ENCODE results near the gene TMEM176A. TPM values are rescaled to one million over a fixed set of nuclear protein-coding genes. Genes with fewer than 3 reads are reported as not detected.

TMEM176A gene
- total RNA-seq, 1 experiment from 2014 or later = not detected

- DNase-seq (ENCODE audit: low read depth, low spot score) (no peak), ATAC-seq (no peak)
- H3K4me2 ChIP-seq (ENCODE audit: low read length) = no peak overlapping the region
- no peaks in the 10 kb centered on the region for H3K4me1 ChIP-seq (ENCODE audit: control insufficient read depth in 1 of 2, insufficient read depth in 2 of 2, low read length in 2 of 2)
- no peak overlapping the region for H3K9ac ChIP-seq (ENCODE audit: low read length)
- intact Hi-C loops (cut with micrococcal nuclease) = no loop called here
- H3K4me3 ChIP-seq (replicated peaks in 1 of 2; ENCODE audit: low read depth in 1 of 2, low read length in 2 of 2) = no peak overlapping the region
- no peaks in the 10 kb centered on the region for H3K79me2 ChIP-seq (ENCODE audit: insufficient read depth, low read length)
- peaks cover 20% of the 10 kb centered on the region; the same call in 1 of the 2 replicates for H3K27me3 ChIP-seq (ENCODE audit: insufficient read depth, low read length)
- no peaks in the 10 kb centered on the region for H3K9me2 ChIP-seq (ENCODE audit: insufficient read depth)
- ChIA-PET POLR2A (no interaction called here), RAD21 (ENCODE audit: low non-redundant PET in 1 of 2, low total read pairs in 2 of 2, uncharacterized antibody in 2 of 2, unreplicated experiment in 2 of 2) (no interaction called here), CTCF (no interaction called here)
- TF ChIP-seq ELF1 (IDR thresholded peaks at IDR 0.05; ENCODE audit: borderline replicate concordance, low read depth) (no peak), ZFX (IDR thresholded peaks at IDR 0.05) (no peak), SIN3A (IDR thresholded peaks at IDR 0.05; ENCODE audit: low read depth) (no peak), RAD21 (IDR thresholded peaks at IDR 0.05; ENCODE audit: low read depth) (no peak)
- H4K20me1 ChIP-seq (ENCODE audit: insufficient read depth) = no peaks in the 10 kb centered on the region
- H2AFZ ChIP-seq (ENCODE audit: low read depth, low read length, poor library complexity, severe bottlenecking) = no peak overlapping the region
- no peaks in the 10 kb centered on the region for H3K36me3 ChIP-seq (ENCODE audit: control insufficient read depth in 1 of 2, insufficient read depth in 2 of 2, low read length in 2 of 2)
- no TSS peak for BruUV-seq (replicated peaks)
- H3K9me3 ChIP-seq (ENCODE audit: control insufficient read depth in 1 of 2, insufficient read depth in 1 of 2, low read depth in 1 of 2, low read length in 2 of 2) = no peaks in the 10 kb centered on the region
- H3K27ac ChIP-seq (ENCODE audit: low read depth, low read length) = no peak overlapping the region
These were observed 35.2 kb downstream of the TMEM176A start for GRCh38 chr7:150835702-150836280.

DNA sequence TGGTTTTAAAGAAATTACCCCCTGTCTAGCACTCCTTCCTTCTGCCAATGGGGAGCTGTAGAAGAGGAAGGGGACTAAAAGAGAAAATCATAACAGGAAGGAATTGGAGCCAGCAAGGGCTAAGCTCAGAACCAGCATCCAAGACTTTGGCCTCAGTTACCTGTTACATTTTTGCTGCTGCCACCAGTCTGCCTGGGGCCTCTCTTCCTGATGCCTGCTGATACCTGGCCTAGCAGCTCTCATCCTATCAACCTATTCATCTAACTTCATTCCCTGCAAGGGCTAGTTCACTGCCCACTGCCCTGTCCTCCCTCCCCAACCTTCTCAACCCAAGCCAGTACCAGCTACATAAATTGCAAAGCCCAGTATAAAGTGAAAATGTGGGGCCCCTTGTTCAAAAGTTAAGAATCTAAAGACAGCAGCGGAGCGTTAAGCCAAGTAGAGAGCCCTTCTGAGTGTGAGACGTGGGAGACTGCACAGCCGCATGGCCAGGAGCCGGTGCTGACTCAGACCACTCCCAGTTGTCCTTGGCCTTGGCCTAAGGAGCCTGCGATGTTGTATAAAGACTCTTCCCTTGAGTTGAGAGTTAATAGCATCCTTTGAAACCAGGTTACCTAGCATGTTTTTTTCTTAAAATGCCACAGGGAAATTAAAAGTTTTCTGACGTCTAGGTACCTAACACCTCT, 38.5 kb downstream of the TMEM176A start:
- peaks cover 26% of the 10 kb centered on the region for H3K27me3 ChIP-seq (ENCODE audit: insufficient read depth, low read length)
- H3K9ac ChIP-seq (ENCODE audit: low read length) = no peak overlapping the region
- H3K4me3 ChIP-seq (replicated peaks in 1 of 2; ENCODE audit: low read depth in 1 of 2, low read length in 2 of 2) = no peak overlapping the region
- no peaks in the 10 kb centered on the region for H3K4me1 ChIP-seq (ENCODE audit: control insufficient read depth in 1 of 2, insufficient read depth in 2 of 2, low read length in 2 of 2)
- H3K9me3 ChIP-seq (ENCODE audit: control insufficient read depth in 1 of 2, insufficient read depth in 1 of 2, low read depth in 1 of 2, low read length in 2 of 2) = no peaks in the 10 kb centered on the region
- H3K9me2 ChIP-seq (ENCODE audit: insufficient read depth) = no peaks in the 10 kb centered on the region
- no peak for DNase-seq (ENCODE audit: low read depth, low spot score)
- intact Hi-C loops (cut with micrococcal nuclease) = no loop called here
- CTCF ChIA-PET = no interaction called here
- RAD21 ChIA-PET (ENCODE audit: low non-redundant PET in 1 of 2, low total read pairs in 2 of 2, uncharacterized antibody in 2 of 2, unreplicated experiment in 2 of 2) = no interaction called here
- H3K27ac ChIP-seq (ENCODE audit: low read depth, low read length) = no peak overlapping the region
- BruUV-seq (replicated peaks) = no TSS peak
- ATAC-seq = no peak
- no peaks in the 10 kb centered on the region for H3K36me3 ChIP-seq (ENCODE audit: control insufficient read depth in 1 of 2, insufficient read depth in 2 of 2, low read length in 2 of 2)
- H2AFZ ChIP-seq (ENCODE audit: low read depth, low read length, poor library complexity, severe bottlenecking) = no peak overlapping the region
- no peaks in the 10 kb centered on the region for H3K79me2 ChIP-seq (ENCODE audit: insufficient read depth, low read length)
- POLR2A ChIA-PET = no interaction called here
- H4K20me1 ChIP-seq (ENCODE audit: insufficient read depth) = no peaks in the 10 kb centered on the region
- no peak overlapping the region for H3K4me2 ChIP-seq (ENCODE audit: low read length)
- TF ChIP-seq EGR1 (IDR thresholded peaks at IDR 0.05; ENCODE audit: low read depth) (no peak), CTCF (IDR thresholded peaks at IDR 0.05 in 2 of 3, conservative IDR thresholded peaks at IDR 0.05 in 1 of 3; ENCODE audit: borderline replicate concordance in 1 of 3, insufficient read depth in 1 of 3, low read depth in 2 of 3, low read length in 2 of 3) (no peak), RAD21 (IDR thresholded peaks at IDR 0.05; ENCODE audit: low read depth) (no peak), ELF1 (IDR thresholded peaks at IDR 0.05; ENCODE audit: borderline replicate concordance, low read depth) (no peak), ZBTB33 (IDR thresholded peaks at IDR 0.05; ENCODE audit: extremely low read depth, insufficient replicate concordance, low read length) (no peak), EZH2phosphoT487 (IDR thresholded peaks at IDR 0.05; ENCODE audit: borderline replicate concordance) (no peak), ZFX (IDR thresholded peaks at IDR 0.05) (no peak), SIN3A (IDR thresholded peaks at IDR 0.05; ENCODE audit: low read depth) (no peak), FOSL1 (IDR thresholded peaks at IDR 0.05; ENCODE audit: low read depth) (no peak), REST (IDR thresholded peaks at IDR 0.05; ENCODE audit: low read depth) (no peak), SP1 (IDR thresholded peaks at IDR 0.05; ENCODE audit: low read depth) (no peak)
